Nephron (organoid): ENCODE data around the gene CCDC171.

Experiments used
- H3K27ac Mint-ChIP-seq, 3 experiments: 2 replicates each; pipeline ENCODE4 v1.8.0; 2020; ENCODE audit warnings: mixed read lengths in 3 of 3, mild to moderate bottlenecking in 2 of 3, moderate library complexity in 1 of 3
- H3K27me3 Mint-ChIP-seq: 2 replicates; pipeline ENCODE4 v1.8.0; 2021; ENCODE audit warnings: low read depth, mild to moderate bottlenecking, moderate library complexity, mixed read lengths
- H3K36me3 Mint-ChIP-seq: 2 replicates; pipeline ENCODE4 v1.8.0; 2020; ENCODE audit warnings: low read depth, mixed read lengths
- H3K4me1 Mint-ChIP-seq: 2 replicates; pipeline ENCODE4 v1.8.0; 2020; ENCODE audit warnings: mixed read lengths
- H3K4me3 Mint-ChIP-seq, 3 experiments: 2 replicates each; pipeline ENCODE4 v1.8.0; 2020; ENCODE audit warnings: mild to moderate bottlenecking in 3 of 3, mixed read lengths in 3 of 3, moderate library complexity in 2 of 3
- H3K9me3 Mint-ChIP-seq: 2 replicates; pipeline ENCODE4 v1.8.0; 2020; ENCODE audit warnings: mixed read lengths
- CTCF ChIP-seq, 3 experiments: fragments of 200-600 bp; sonication (generic); IDR thresholded peaks; one replicate each; pipeline ENCODE4 v1.5.0; 2021; ENCODE audit warnings: antibody characterized with exemption in 3 of 3; ENCODE audit not compliant: unreplicated experiment in 3 of 3

CCDC171 gene

DNA sequence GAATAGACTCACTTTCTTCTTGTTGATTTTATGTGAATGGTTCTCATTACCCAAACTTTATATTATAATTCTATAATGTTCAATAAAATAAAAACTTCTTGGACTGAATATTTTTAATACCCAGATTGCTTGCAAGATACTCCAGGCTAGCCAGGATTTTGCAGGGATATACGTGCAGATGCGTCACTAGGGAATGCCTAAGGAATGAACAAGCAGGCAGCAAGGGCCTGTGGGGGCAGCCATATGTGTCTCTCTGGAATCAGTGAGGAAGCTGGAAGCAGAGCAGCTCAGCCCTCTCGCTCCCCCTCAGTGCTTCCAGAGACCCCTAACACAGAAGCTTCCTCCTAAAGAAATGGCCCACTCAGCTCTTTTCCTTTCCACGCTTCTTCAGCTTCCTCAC lies 457.4 kb downstream of the CCDC171 start:
- H3K4me3 Mint-ChIP-seq = no peak overlapping the region
- no peak overlapping the region for H3K27ac Mint-ChIP-seq
- no peak for TF ChIP-seq CTCF (IDR thresholded peaks at IDR 0.05; ENCODE audit: unreplicated experiment in 3 of 3)
- H3K9me3 Mint-ChIP-seq = peaks cover 21% of the 10 kb centered on the region
- no peaks in the 10 kb centered on the region for H3K4me1 Mint-ChIP-seq
- no peaks in the 10 kb centered on the region for H3K36me3 Mint-ChIP-seq
- no peaks in the 10 kb centered on the region for H3K27me3 Mint-ChIP-seq

- TF ChIP-seq CTCF (IDR thresholded peaks at IDR 0.05; ENCODE audit: unreplicated experiment in 3 of 3) = no peak
- no peaks in the 10 kb centered on the region for H3K27me3 Mint-ChIP-seq
- H3K27ac Mint-ChIP-seq = no peak overlapping the region
- H3K4me1 Mint-ChIP-seq = no peaks in the 10 kb centered on the region
- H3K9me3 Mint-ChIP-seq = peaks cover 28% of the 10 kb centered on the region
- H3K36me3 Mint-ChIP-seq = peaks cover 3% of the 10 kb centered on the region
- no peak overlapping the region for H3K4me3 Mint-ChIP-seq
Measured at GRCh38 chr9:16012621-16013020, 459.8 kb downstream of the CCDC171 start.

DNA sequence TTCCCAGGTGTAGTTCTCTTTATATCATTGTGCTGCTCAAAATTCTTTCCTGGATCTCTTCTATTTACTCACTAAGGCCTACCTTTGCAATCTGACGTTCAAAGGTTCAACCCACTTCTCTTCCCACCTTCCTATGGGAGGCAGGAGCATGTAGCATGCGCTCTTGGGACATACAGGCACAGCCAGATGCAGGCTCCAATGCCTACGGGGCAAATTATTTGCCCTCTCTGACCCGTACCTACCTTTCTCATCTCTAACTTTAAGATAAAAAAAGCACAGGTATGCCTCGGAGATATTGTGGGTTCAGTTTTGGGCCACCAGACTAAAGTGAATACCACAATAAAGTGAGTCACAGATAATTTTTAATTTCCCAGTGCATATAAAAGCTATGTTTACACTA lies 460.5 kb downstream of the CCDC171 start:
- H3K27ac Mint-ChIP-seq = no peak overlapping the region
- H3K36me3 Mint-ChIP-seq = peaks cover 3% of the 10 kb centered on the region
- no peak for TF ChIP-seq CTCF (IDR thresholded peaks at IDR 0.05; ENCODE audit: unreplicated experiment in 3 of 3)
- peaks cover 31% of the 10 kb centered on the region for H3K9me3 Mint-ChIP-seq
- no peak overlapping the region for H3K4me3 Mint-ChIP-seq
- H3K4me1 Mint-ChIP-seq = no peaks in the 10 kb centered on the region
- H3K27me3 Mint-ChIP-seq = no peaks in the 10 kb centered on the region

GRCh38 chr9:16013826-16014225 lies 461.0 kb downstream of the CCDC171 start:
- no peak overlapping the region for H3K4me3 Mint-ChIP-seq
- H3K4me1 Mint-ChIP-seq = no peaks in the 10 kb centered on the region
- H3K36me3 Mint-ChIP-seq = peaks cover 3% of the 10 kb centered on the region
- no peaks in the 10 kb centered on the region for H3K27me3 Mint-ChIP-seq
- TF ChIP-seq CTCF (IDR thresholded peaks at IDR 0.05; ENCODE audit: unreplicated experiment in 3 of 3) = no peak
- no peak overlapping the region for H3K27ac Mint-ChIP-seq
- peaks cover 27% of the 10 kb centered on the region for H3K9me3 Mint-ChIP-seq

DNA sequence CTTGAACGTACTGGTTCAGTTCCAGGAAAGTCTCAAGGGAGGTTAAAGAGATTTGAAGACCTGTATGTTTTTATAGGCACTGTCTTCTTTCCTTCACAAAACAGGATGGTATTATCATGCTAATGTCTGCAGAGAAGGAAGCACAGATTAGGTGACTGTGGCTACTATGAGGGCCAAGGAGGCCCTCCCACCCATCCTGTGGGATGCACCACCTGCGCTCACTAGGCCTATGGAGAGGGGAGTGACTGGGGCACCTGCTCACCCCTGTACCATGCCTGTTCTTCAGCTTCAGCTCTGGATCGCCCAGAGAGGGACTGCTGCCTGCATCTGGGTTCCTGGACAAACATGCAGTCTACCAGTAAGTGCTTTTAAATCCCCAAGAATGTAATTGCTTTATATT lies 469.4 kb downstream of the CCDC171 start:
- Mint-ChIP-seq H3K27me3 (no peaks in the 10 kb centered on the region), H3K4me3 (no peak overlapping the region), H3K36me3 (no peaks in the 10 kb centered on the region), H3K4me1 (no peaks in the 10 kb centered on the region), H3K27ac (no peak overlapping the region), H3K9me3 (peaks cover 27% of the 10 kb centered on the region)
- no peak for TF ChIP-seq CTCF (IDR thresholded peaks at IDR 0.05; ENCODE audit: unreplicated experiment in 3 of 3)

DNA sequence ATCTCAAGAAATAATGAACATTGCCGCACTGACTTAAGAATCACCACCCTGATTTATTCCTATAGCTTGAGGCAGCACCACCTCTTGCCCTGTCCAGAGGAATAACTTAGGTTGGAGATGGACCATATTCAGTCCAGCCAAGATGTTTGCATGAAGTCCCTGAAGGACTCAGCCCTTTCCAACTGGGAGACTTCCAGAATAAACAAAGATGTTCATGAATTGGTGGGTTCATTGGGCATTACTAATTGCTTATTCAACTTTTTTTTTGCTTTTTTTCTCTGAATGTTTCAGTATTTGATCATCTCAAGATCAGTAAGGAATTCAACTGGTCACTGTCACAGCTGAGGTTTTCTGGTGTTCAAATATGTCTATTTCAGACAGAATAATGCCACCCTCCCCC lies 470.6 kb downstream of the CCDC171 start:
- TF ChIP-seq CTCF (IDR thresholded peaks at IDR 0.05; ENCODE audit: unreplicated experiment in 3 of 3) = no peak
- no peak overlapping the region for H3K27ac Mint-ChIP-seq
- no peak overlapping the region for H3K4me3 Mint-ChIP-seq
- H3K4me1 Mint-ChIP-seq = no peaks in the 10 kb centered on the region
- H3K36me3 Mint-ChIP-seq = no peaks in the 10 kb centered on the region
- H3K27me3 Mint-ChIP-seq = no peaks in the 10 kb centered on the region
- H3K9me3 Mint-ChIP-seq = peaks cover 21% of the 10 kb centered on the region
